NT2/D1 (cell line): ENCODE data around the gene NRXN3.

Experiments
- SUZ12 ChIP-seq: IDR thresholded peaks from 2 replicates; pipeline ENCODE4 v1.6.1; 2011; ENCODE audit not compliant: insufficient read length, insufficient read depth; ENCODE audit errors: extremely low read depth
- YY1 ChIP-seq: IDR thresholded peaks from 2 replicates; pipeline ENCODE4 v1.6.1; 2011; ENCODE audit not compliant: insufficient read length, insufficient read depth
- ZNF274 ChIP-seq: IDR thresholded peaks from 2 replicates; pipeline ENCODE4 v1.6.1; 2011; ENCODE audit warnings: mild to moderate bottlenecking, low read depth, low read length

- TF ChIP-seq ZNF274 (no peak), YY1 (no peak), SUZ12 (no peak)
Measured at GRCh38 chr14:79837699-79838098, 1667.5 kb downstream of the NRXN3 start.
